ENCODE measurements around the gene AK8.

DNA sequence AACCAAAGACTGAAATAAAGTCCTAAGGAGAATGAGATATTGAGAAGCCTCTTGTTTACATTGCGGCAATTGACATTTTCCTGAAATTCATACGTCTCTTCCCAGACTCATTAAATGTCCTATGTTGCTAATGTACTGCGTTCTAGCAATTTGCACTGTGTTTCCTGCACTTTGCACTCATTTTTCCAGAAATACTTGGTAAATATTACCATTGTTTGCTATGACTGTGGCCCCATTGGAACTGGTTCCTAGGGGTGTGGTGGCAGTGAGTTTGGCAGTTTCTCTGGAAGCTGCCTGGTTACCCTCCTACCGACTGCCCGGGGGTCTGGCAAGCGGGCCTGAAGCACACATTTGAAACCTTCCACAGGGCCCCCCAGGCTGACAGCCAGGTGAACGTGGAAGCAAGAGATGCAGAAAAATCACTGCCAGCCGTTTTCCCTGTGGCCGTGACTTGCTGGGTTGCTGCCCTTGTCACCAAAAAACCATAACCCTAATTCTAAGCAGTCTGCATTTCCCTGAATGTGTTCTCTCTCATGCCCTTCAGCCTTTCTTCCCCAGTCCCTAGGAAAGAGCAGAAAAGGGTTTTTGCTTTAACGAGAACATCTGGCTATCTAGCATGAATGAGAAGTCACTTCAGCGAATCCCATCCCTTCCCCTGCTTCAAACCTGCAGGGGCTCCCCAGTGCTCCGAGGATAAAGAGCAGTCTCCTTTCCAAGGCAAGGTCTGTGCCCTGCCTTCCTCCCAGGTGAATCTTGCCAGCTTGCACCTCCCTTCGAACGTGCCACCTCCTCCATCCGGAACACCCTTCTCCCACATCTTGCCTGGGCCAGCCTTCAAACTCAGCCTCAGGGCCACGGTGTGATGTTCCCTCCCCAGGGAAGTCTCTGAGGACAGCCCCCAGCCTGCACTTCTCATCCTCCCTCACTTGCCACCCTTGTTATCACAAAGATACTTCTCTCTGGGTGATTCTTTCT lies 84.2 kb downstream of the AK8 start:
- TF ChIP-seq, protein P1, sequence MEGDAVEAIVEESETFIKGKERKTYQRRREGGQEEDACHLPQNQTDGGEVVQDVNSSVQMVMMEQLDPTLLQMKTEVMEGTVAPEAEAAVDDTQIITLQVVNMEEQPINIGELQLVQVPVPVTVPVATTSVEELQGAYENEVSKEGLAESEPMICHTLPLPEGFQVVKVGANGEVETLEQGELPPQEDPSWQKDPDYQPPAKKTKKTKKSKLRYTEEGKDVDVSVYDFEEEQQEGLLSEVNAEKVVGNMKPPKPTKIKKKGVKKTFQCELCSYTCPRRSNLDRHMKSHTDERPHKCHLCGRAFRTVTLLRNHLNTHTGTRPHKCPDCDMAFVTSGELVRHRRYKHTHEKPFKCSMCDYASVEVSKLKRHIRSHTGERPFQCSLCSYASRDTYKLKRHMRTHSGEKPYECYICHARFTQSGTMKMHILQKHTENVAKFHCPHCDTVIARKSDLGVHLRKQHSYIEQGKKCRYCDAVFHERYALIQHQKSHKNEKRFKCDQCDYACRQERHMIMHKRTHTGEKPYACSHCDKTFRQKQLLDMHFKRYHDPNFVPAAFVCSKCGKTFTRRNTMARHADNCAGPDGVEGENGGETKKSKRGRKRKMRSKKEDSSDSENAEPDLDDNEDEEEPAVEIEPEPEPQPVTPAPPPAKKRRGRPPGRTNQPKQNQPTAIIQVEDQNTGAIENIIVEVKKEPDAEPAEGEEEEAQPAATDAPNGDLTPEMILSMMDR (IDR thresholded peaks at IDR 0.05): no peak
- TF ChIP-seq POLR2A (IDR thresholded peaks at IDR 0.05): no peak
